Stimulated activated CD8-positive, alpha-beta memory T cell treated with anti-CD3 and anti-CD28 coated beads, Interleukin-15, amount 100 ng/mL, for 1 hour (primary cell): ENCODE data around the gene TMEM250.
"Not testable (repeated sequence)": the region's sequence is repeated elsewhere in the genome, so short reads cannot be mapped to it uniquely, and the experiment has no call there.

Experiments
- DNase-seq: peaks from one replicate; pipeline ENCODE4 v3.0.0-alpha.2; 2020; ENCODE audit warnings: low read depth

TMEM250 gene

GRCh38 chr9:136111190-136111589, 7.5 kb downstream of the TMEM250 start:
- no peak for DNase-seq

- DNase-seq, result no peak
Observed at GRCh38 chr9:136110082-136111061, 8.3 kb downstream of the TMEM250 start.

- peak; percentile 76 for DNase-seq
Observed at GRCh38 chr9:136109351-136110081, 9.2 kb downstream of the TMEM250 start.

GRCh38 chr9:136108648-136109266, 9.9 kb downstream of the TMEM250 start:
- no peak for DNase-seq

- DNase-seq, result no peak
Observed at GRCh38 chr9:136107953-136108647, 10.6 kb downstream of the TMEM250 start.

GRCh38 chr9:136107155-136107952, 11.3 kb downstream of the TMEM250 start:
- peak; percentile 23 for DNase-seq

GRCh38 chr9:136105398-136106135, 13.1 kb downstream of the TMEM250 start:
- DNase-seq, result no peak

- no peak for DNase-seq
Observed at GRCh38 chr9:136104916-136105315, 13.8 kb downstream of the TMEM250 start.

- DNase-seq, result no peak
Observed at GRCh38 chr9:136104488-136104800, 14.2 kb downstream of the TMEM250 start.

- no peak for DNase-seq
Observed at GRCh38 chr9:136103651-136104487, 14.8 kb downstream of the TMEM250 start.

GRCh38 chr9:136101615-136102074, 17.0 kb downstream of the TMEM250 start:
- DNase-seq, result not testable (repeated sequence)

- no peak for DNase-seq
Observed at GRCh38 chr9:136100700-136101614, 17.7 kb downstream of the TMEM250 start.

GRCh38 chr9:136099542-136099941, 19.1 kb downstream of the TMEM250 start:
- no peak for DNase-seq

- no peak for DNase-seq
Observed at GRCh38 chr9:136098844-136099243, 19.8 kb downstream of the TMEM250 start.

- no peak for DNase-seq
Observed at GRCh38 chr9:136098210-136098609, 20.5 kb downstream of the TMEM250 start.

- DNase-seq, result no peak
Observed at GRCh38 chr9:136096505-136097001, 22.1 kb downstream of the TMEM250 start.

GRCh38 chr9:136095070-136096058, 23.3 kb downstream of the TMEM250 start, which contains the start of gene NACC2:
NACC2 (minus strand) TSS chr9:136095289; CDS start chr9:136050521, 44,768 bp downstream.
- no peak for DNase-seq
